HG02852 (cell line): ENCODE data around the gene KRTAP4-11.
"Not testable (repeated sequence)": the region's sequence is repeated elsewhere in the genome, so short reads cannot be mapped to it uniquely, and the experiment has no call there.

ENCODE experiments used
- ATAC-seq: cut with Tn5 transposase; IDR thresholded peaks from one replicate; pipeline ENCODE4 v1.9.1; 2021; ENCODE audit warnings: mild to moderate bottlenecking, moderate library complexity; ENCODE audit not compliant: unreplicated experiment

KRTAP4-11 gene

GRCh38 chr17:41125064-41125463 lies 6.9 kb upstream of the KRTAP4-11 start:
- no peak for ATAC-seq

GRCh38 chr17:41123991-41124371 lies 5.8 kb upstream of the KRTAP4-11 start, which contains the start of gene KRTAP4-12:
Gene KRTAP4-12 (minus strand): TSS chr17:41124182. CDS start chr17:41124122, 60 bp downstream.
- ATAC-seq: not testable (repeated sequence)

GRCh38 chr17:41123292-41123990 lies 5.3 kb upstream of the KRTAP4-11 start:
- not testable (repeated sequence) for ATAC-seq

GRCh38 chr17:41121742-41122141 lies 3.6 kb upstream of the KRTAP4-11 start:
- ATAC-seq: no peak

- not testable (repeated sequence) for ATAC-seq
Measured at GRCh38 chr17:41119696-41120690, 1.8 kb upstream of the KRTAP4-11 start.

GRCh38 chr17:41118721-41119120 lies 548 bp upstream of the KRTAP4-11 start:
- ATAC-seq: no peak

- no peak for ATAC-seq
Measured at GRCh38 chr17:41116297-41116696, 1.9 kb downstream of the KRTAP4-11 start.

GRCh38 chr17:41111151-41111885 lies 6.9 kb downstream of the KRTAP4-11 start:
- ATAC-seq: no peak

GRCh38 chr17:41108728-41109386 lies 9.3 kb downstream of the KRTAP4-11 start:
- not testable (repeated sequence) for ATAC-seq

- no peak for ATAC-seq
Measured at GRCh38 chr17:41107941-41108450, 10.2 kb downstream of the KRTAP4-11 start.

- ATAC-seq: not testable (repeated sequence)
Measured at GRCh38 chr17:41105347-41105746, 12.8 kb downstream of the KRTAP4-11 start, which contains the start of gene KRTAP4-9. Gene KRTAP4-9 (plus strand): TSS chr17:41105389. CDS start chr17:41105389, 0 bp downstream.

GRCh38 chr17:41104386-41105038 lies 13.7 kb downstream of the KRTAP4-11 start:
- ATAC-seq: not testable (repeated sequence)

- ATAC-seq: no peak
Measured at GRCh38 chr17:41103896-41104295, 14.3 kb downstream of the KRTAP4-11 start.

GRCh38 chr17:41101586-41102259 lies 16.4 kb downstream of the KRTAP4-11 start, which contains the start of gene KRTAP4-16:
Gene KRTAP4-16 (minus strand): TSS chr17:41102209. CDS start chr17:41102209, 0 bp downstream.
- no peak for ATAC-seq

- ATAC-seq: not testable (repeated sequence)
Measured at GRCh38 chr17:41099682-41100480, 18.3 kb downstream of the KRTAP4-11 start.

- no peak for ATAC-seq
Measured at GRCh38 chr17:41098481-41098880, 19.7 kb downstream of the KRTAP4-11 start.

- no peak for ATAC-seq
Measured at GRCh38 chr17:41098042-41098441, 20.1 kb downstream of the KRTAP4-11 start, which contains the start of gene KRTAP4-8. Gene KRTAP4-8 (minus strand): TSS chr17:41098142. CDS start chr17:41098084, 58 bp downstream.

GRCh38 chr17:41096055-41096454 lies 22.1 kb downstream of the KRTAP4-11 start:
- ATAC-seq: no peak
